Hepatocyte (in vitro differentiated cells): ENCODE data around the gene RPL29. TPM values are rescaled to one million over a fixed set of nuclear protein-coding genes. Genes with fewer than 3 reads are reported as not detected.

ENCODE experiments used
- DNase-seq: peaks from one replicate; pipeline ENCODE4 v3.0.0-alpha.2; 2016; ENCODE audit warnings: low spot score
- H2AFZ ChIP-seq: fragments of 200-600 bp; sonication (generic); 2 replicates; pipeline ENCODE4 v1.6.0; 2016; ENCODE audit warnings: antibody characterized with exemption, mild to moderate bottlenecking
- H3K27ac ChIP-seq: fragments of 200-600 bp; sonication (generic); 2 replicates; pipeline ENCODE4 v1.5.1; 2016; ENCODE audit warnings: mild to moderate bottlenecking
- H3K27me3 ChIP-seq: fragments of 200-600 bp; sonication (generic); 2 replicates; pipeline ENCODE4 v1.6.1; 2016
- H3K36me3 ChIP-seq: fragments of 200-600 bp; sonication (generic); replicated peaks from 2 replicates; pipeline ENCODE4 v1.5.1; 2016; ENCODE audit warnings: low read depth; ENCODE audit not compliant: insufficient read depth
- H3K4me1 ChIP-seq: fragments of 200-600 bp; sonication (generic); 2 replicates; pipeline ENCODE4 v1.5.1; 2016; ENCODE audit warnings: mild to moderate bottlenecking, moderate library complexity; ENCODE audit not compliant: insufficient read depth
- H3K4me2 ChIP-seq: fragments of 200-600 bp; sonication (generic); 2 replicates; pipeline ENCODE4 v1.6.0; 2016
- H3K4me3 ChIP-seq: fragments of 200-600 bp; sonication (generic); 2 replicates; pipeline ENCODE4 v1.5.1; 2016; ENCODE audit warnings: mild to moderate bottlenecking
- H3K79me2 ChIP-seq: fragments of 200-600 bp; sonication (generic); 2 replicates; pipeline ENCODE4 v1.6.0; 2017; ENCODE audit warnings: mild to moderate bottlenecking
- H3K9me2 ChIP-seq: fragments of 200-600 bp; sonication (generic); replicated peaks from 2 replicates; pipeline ENCODE4 v1.6.0; 2017; ENCODE audit warnings: mild to moderate bottlenecking; ENCODE audit not compliant: insufficient read depth
- H3K9me3 ChIP-seq: fragments of 200-600 bp; sonication (generic); 2 replicates; pipeline ENCODE4 v1.5.1; 2016; ENCODE audit warnings: low read depth, mild to moderate bottlenecking
- H4K20me1 ChIP-seq: fragments of 200-600 bp; sonication (generic); 2 replicates; pipeline ENCODE4 v1.6.0; 2016; ENCODE audit warnings: mild to moderate bottlenecking; ENCODE audit not compliant: insufficient read depth, poor library complexity, severe bottlenecking
- EZH2 ChIP-seq: fragments of 200-600 bp; sonication (generic); IDR thresholded peaks from 2 replicates; pipeline ENCODE4 v1.6.1; 2016; ENCODE audit warnings: antibody characterized with exemption, mild to moderate bottlenecking, borderline replicate concordance
- EZH2phosphoT487 ChIP-seq: fragments of 200-600 bp; sonication (generic); IDR thresholded peaks from one replicate; pipeline ENCODE4 v1.6.1; 2018; ENCODE audit warnings: antibody characterized with exemption, mild to moderate bottlenecking, low read depth, moderate library complexity; ENCODE audit not compliant: unreplicated experiment, severe bottlenecking
- WGBS: methylation state at CpG from one replicate; pipeline ENCODE4 v1.1.6; 2016; ENCODE audit warnings: low lambda C conversion rate; ENCODE audit errors: missing lambda C conversion rate; 5-methylcytosine and 5-hydroxymethylcytosine counted together
- polyA plus RNA-seq: library from polyadenylated mRNA; unstranded; fragments of >200 nt; fragmentation: Nextera tagmentation; extraction: Ambion mirVana; gene quantifications from 2 replicates; pipeline ENCODE4 v1.2.1, GENCODE V29; 2016
- total RNA-seq: library from RNA; depleted of rRNA; stranded (reverse); fragments of >200 nt; gene quantifications from 2 replicates; pipeline ENCODE4 v1.2.3, GENCODE V29; 2014
- TF ChIP-seq, protein P1 (sequence below): fragments of 200-600 bp; sonication (generic); IDR thresholded peaks from 2 replicates; pipeline ENCODE4 v1.5.1; 2016; ENCODE audit warnings: antibody characterized with exemption, mild to moderate bottlenecking; ENCODE audit not compliant: poor library complexity

RPL29 gene
- total and polyA plus RNA-seq, 2 experiments from 2014 or later = 786 to 981 TPM

DNA sequence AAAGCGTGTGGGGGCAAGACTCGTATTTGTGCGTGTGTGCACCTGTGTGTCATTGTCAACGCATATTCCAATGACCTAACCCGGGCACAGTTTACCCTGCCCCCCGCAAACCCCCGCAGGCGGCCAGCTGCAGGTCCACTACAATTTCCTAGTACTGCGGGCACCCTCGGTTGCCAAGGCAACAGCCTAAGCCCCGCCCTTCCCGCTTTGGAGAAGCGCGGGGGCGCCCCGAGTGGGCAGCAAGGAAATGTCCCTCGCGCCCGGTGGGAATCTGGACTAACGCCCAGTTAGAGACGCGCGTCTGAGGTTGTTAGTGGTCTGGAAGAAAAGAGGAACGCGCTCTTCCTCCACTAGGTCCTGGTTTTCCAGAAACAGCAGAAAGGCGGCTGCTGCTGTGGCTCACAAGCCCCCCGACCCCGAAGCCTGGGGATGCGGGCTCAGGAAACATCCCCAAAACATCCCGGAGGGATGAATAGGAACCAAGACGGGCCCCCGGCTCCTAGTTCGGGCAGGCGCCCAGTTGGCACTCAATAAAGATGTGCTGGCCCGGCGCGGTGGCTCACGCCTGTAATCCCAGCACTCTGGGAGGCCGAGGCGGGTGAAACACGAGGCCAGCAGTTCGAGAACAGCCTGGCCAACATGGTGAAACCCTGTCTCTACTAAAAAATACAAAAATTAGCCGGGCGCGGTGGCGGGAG, 19.7 kb downstream of the RPL29 start:
- WGBS = 53% methylated on average over 46 of the region's 46 CpGs
- DNase-seq = peak; percentile 87

DNA sequence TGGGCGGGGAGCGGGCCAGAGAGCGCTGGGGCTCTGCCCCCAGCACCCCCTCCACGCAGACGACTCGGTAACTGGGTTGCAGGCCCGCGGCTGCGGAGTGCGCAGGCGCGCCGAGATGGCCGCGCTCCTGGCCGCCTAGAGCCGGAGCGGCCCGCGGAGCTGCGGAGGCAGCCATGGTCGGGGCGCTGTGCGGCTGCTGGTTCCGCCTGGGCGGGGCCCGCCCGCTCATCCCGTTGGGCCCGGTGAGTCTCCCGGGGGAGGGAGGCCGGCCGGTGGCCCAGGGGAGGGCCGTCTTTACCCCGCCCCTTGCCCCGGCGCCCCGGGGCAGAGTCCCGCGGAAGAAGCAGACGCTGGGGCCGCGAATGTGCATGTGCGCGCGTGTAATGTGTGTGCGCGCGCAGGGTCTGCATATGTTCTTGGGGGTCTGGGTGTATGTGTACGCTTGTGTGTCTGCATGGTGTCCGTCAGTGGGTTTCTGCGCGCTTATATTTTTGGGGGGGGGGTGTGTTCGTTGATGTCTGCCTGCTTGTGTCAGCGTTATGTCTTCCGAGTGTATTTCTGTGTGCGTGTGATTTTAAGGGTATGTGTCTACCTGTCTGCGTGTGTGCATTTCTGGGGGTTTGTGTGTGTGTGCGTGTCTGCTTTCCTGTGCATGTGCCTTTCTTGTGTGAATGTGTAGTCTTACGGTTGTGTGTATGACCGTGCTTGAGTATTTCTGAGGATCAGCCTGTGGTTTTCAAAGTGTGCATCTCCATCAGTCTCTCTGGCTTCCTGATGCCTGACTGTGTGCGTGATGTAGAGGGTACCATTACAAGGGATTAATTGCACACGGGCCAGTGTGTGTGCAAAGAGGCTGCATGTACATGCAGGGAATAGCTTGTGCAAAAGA, 20.5 kb downstream of the RPL29 start, which contains the start of gene ABHD14A:
Gene ABHD14A, plus strand, starts transcription at position 102 of the 889 bp plus-strand sequence. Its CDS starts 72 bp downstream, at position 174.
- H2AFZ ChIP-seq = peak within 1 kb of the TSS; percentile 90
- no peaks in the 10 kb centered on the region for H4K20me1 ChIP-seq
- H3K27me3 ChIP-seq = no peaks in the 10 kb centered on the region
- H3K4me3 ChIP-seq = peak within 1 kb of the TSS; percentile 57
- no peaks in the 10 kb centered on the region for H3K9me3 ChIP-seq
- no peaks in the 10 kb centered on the region for H3K36me3 ChIP-seq
- peaks cover 18% of the 10 kb centered on the region for H3K79me2 ChIP-seq
- DNase-seq = peak; percentile 89
- H3K9me2 ChIP-seq = no peaks in the 10 kb centered on the region
- peak within 1 kb of the TSS; percentile 97 for H3K27ac ChIP-seq
- peaks cover 20% of the 10 kb centered on the region for H3K4me1 ChIP-seq
- TF ChIP-seq, protein P1, sequence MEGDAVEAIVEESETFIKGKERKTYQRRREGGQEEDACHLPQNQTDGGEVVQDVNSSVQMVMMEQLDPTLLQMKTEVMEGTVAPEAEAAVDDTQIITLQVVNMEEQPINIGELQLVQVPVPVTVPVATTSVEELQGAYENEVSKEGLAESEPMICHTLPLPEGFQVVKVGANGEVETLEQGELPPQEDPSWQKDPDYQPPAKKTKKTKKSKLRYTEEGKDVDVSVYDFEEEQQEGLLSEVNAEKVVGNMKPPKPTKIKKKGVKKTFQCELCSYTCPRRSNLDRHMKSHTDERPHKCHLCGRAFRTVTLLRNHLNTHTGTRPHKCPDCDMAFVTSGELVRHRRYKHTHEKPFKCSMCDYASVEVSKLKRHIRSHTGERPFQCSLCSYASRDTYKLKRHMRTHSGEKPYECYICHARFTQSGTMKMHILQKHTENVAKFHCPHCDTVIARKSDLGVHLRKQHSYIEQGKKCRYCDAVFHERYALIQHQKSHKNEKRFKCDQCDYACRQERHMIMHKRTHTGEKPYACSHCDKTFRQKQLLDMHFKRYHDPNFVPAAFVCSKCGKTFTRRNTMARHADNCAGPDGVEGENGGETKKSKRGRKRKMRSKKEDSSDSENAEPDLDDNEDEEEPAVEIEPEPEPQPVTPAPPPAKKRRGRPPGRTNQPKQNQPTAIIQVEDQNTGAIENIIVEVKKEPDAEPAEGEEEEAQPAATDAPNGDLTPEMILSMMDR = no peak
- TF ChIP-seq EZH2phosphoT487 (no peak), EZH2 (no peak)
- peak within 1 kb of the TSS; percentile 99 for H3K4me2 ChIP-seq
- WGBS = 5% methylated on average over 47 of the region's 63 CpGs

More for the DNA sequence above, 19.7 kb downstream of the RPL29 start:
- no peaks in the 10 kb centered on the region for H3K27me3 ChIP-seq
- H3K36me3 ChIP-seq = no peaks in the 10 kb centered on the region
- H3K4me2 ChIP-seq = peak overlapping the region; percentile 99
- H3K4me1 ChIP-seq = peaks cover 20% of the 10 kb centered on the region
- H3K27ac ChIP-seq = peak overlapping the region; percentile 97
- no peaks in the 10 kb centered on the region for H4K20me1 ChIP-seq
- H3K9me3 ChIP-seq = no peaks in the 10 kb centered on the region
- no peak for TF ChIP-seq EZH2phosphoT487
- TF ChIP-seq, protein P1 = peak; percentile 20
- H3K4me3 ChIP-seq = peak overlapping the region; percentile 57
- peaks cover 26% of the 10 kb centered on the region for H3K79me2 ChIP-seq
- peak overlapping the region; percentile 90 for H2AFZ ChIP-seq
- H3K9me2 ChIP-seq = no peaks in the 10 kb centered on the region

- Histone ChIP-seq H3K27ac (peak overlapping the region; percentile 97), H2AFZ (peak overlapping the region; percentile 90), H3K9me3 (no peaks in the 10 kb centered on the region), H3K4me3 (peak overlapping the region; percentile 57), H3K27me3 (no peaks in the 10 kb centered on the region), H3K4me1 (peaks cover 20% of the 10 kb centered on the region), H3K9me2 (no peaks in the 10 kb centered on the region), H4K20me1 (no peaks in the 10 kb centered on the region), H3K4me2 (peak overlapping the region; percentile 99), H3K79me2 (peaks cover 18% of the 10 kb centered on the region), H3K36me3 (no peaks in the 10 kb centered on the region)
- TF ChIP-seq EZH2phosphoT487 (no peak), EZH2 (no peak)
- TF ChIP-seq, protein P1 = no peak
- peak; percentile 49 for DNase-seq
- 52% methylated on average over 25 of the region's 30 CpGs for WGBS
Measured at GRCh38 chr3:51974277-51974962, 21.3 kb downstream of the RPL29 start.
